Mucosa of descending colon (tissue), 3 donors: ENCODE data around the gene PRDM16. TPM values are rescaled to one million over a fixed set of nuclear protein-coding genes. Genes with fewer than 3 reads are reported as not detected.
"Not testable (repeated sequence)": the region's sequence is repeated elsewhere in the genome, so short reads cannot be mapped to it uniquely, and the experiment has no call there.

Experiments used
- ATAC-seq: fragments of 200-7000 bp; cut with Tn5 transposase; one replicate; pipeline ENCODE4 v1.9.1; 2020; ENCODE audit warnings: mild to moderate bottlenecking, moderate library complexity
- DNase-seq, 3 donors: peaks; one replicate each; pipeline ENCODE4 v3.0.0-alpha.2; 2020
- H3K36me3 ChIP-seq: fragments of 200-600 bp; one replicate; pipeline ENCODE4 v1.8.0; 2021; ENCODE audit warnings: low read depth, mild to moderate bottlenecking
- H3K4me1 ChIP-seq: fragments of 200-600 bp; one replicate; pipeline ENCODE4 v1.8.0; 2021; ENCODE audit warnings: low read depth, mild to moderate bottlenecking
- H3K4me3 ChIP-seq: fragments of 200-600 bp; one replicate; pipeline ENCODE4 v1.8.0; 2021; ENCODE audit warnings: mild to moderate bottlenecking
- H3K9me3 ChIP-seq: fragments of 200-600 bp; one replicate; pipeline ENCODE4 v1.8.0; 2021; ENCODE audit warnings: mild to moderate bottlenecking
- intact Hi-C, 2 donors: fragments of 100-400 bp; cut with DNase I in 1 of 2; cut with micrococcal nuclease in 1 of 2; formaldehyde crosslinking; loops; one replicate each; pipeline versions ENCODE4 v1.11.0 to v1.11.1; 2022; cut with DNase I, micrococcal nuclease
- total RNA-seq, 3 donors: library from RNA; stranded (reverse); fragmentation: NEBNext Ultra II Directional in 2 of 3; extraction: Animal tissue kit (Norgen Biotek cat#: 25700) in 2 of 3; gene quantifications; one replicate each; pipeline versions ENCODE4 v1.2.1 to v1.2.4, GENCODE V29; 2021 to 2023
- TF ChIP-seq, protein P1 (sequence below): fragments of 200-600 bp; IDR thresholded peaks from one replicate; pipeline ENCODE4 v1.8.0; 2022; ENCODE audit warnings: antibody characterized with exemption, mild to moderate bottlenecking
- donor health status: DM: no; HTN: no; CAD: no; lungs with moderate emphysema.
- donor health status: DM: no; HTN: no; CAD: no.
- donor health status: DM: no; HTN: yes; CAD: no.

The PRDM16 gene
- total RNA-seq, 3 donors from 2014 or later, result 1.6 to 2.5 (median 2.4) TPM

DNA sequence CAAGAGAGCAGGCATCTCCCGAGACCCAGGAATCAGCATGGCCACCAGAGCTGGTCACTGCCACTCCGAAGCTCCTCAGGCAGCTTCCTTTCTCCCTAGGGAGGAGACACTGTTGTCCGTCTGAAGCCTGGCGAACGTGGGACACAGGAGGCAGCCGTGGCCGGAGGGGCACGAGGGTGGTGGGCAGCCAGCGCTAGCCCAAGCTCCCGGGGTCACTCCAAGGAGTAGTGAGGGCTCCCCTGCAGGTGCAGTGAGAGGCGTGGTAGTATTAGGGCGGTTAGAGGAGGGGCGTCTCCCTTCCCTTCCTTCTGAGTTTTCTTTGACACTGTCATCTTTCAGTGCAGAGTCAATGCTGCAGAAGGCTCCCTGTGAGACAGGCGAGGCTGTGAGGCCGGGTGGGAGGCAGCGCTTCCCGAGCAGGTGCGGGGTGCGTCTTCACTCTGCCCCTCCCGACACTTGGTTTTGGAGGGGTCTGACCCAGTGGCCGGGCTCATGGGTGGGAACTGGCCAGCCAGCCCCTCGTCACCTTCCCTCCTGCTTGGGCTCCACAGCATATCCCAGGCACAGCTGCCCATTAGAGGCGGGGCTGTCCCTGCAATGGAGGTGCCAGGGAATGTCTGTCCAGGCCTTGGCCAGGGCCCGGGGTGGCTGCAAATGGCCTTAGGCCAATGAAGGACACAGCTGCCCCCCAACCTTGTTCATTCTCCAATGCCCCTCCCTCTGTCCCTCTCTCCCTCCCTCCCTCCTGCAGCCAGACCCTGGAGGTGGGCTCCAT is 213.8 kb downstream of the PRDM16 start:
- ATAC-seq (no peak), DNase-seq (no peak)
- Histone ChIP-seq H3K4me1 (no peaks in the 10 kb centered on the region), H3K36me3 (no peaks in the 10 kb centered on the region), H3K4me3 (no peak overlapping the region), H3K9me3 (no peaks in the 10 kb centered on the region)
- TF ChIP-seq, protein P1, sequence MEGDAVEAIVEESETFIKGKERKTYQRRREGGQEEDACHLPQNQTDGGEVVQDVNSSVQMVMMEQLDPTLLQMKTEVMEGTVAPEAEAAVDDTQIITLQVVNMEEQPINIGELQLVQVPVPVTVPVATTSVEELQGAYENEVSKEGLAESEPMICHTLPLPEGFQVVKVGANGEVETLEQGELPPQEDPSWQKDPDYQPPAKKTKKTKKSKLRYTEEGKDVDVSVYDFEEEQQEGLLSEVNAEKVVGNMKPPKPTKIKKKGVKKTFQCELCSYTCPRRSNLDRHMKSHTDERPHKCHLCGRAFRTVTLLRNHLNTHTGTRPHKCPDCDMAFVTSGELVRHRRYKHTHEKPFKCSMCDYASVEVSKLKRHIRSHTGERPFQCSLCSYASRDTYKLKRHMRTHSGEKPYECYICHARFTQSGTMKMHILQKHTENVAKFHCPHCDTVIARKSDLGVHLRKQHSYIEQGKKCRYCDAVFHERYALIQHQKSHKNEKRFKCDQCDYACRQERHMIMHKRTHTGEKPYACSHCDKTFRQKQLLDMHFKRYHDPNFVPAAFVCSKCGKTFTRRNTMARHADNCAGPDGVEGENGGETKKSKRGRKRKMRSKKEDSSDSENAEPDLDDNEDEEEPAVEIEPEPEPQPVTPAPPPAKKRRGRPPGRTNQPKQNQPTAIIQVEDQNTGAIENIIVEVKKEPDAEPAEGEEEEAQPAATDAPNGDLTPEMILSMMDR, result no peak
- intact Hi-C loops, result no loop called here

DNA sequence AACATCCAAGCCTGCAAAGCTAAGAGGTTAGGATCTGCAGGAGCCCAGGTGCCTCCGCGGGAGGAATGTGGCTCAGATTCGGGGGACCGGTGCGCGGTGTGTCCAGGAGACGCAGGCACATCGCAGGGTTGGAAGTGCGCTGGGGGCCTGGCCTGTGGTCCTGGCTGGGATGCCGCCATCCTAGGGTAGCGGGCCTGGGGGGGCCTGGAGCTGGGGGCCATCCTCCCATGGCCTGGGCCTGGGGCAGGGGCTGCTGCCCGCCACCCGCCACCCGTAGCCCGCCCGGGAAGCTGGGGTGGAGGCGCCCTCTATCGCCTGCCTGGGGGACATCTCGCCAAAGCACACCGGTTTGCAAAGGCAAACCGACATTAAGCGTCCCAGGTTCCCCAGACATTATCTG is 214.8 kb downstream of the PRDM16 start:
- TF ChIP-seq, protein P1, result peak; percentile 45
- H3K9me3 ChIP-seq, result no peaks in the 10 kb centered on the region
- peak in 2 of 3 donors; percentile 35 to 58 for DNase-seq
- no peaks in the 10 kb centered on the region for H3K4me1 ChIP-seq
- H3K4me3 ChIP-seq, result no peak overlapping the region
- peak; percentile 49 for ATAC-seq
- no peaks in the 10 kb centered on the region for H3K36me3 ChIP-seq
- intact Hi-C loops, result no loop called here

DNA sequence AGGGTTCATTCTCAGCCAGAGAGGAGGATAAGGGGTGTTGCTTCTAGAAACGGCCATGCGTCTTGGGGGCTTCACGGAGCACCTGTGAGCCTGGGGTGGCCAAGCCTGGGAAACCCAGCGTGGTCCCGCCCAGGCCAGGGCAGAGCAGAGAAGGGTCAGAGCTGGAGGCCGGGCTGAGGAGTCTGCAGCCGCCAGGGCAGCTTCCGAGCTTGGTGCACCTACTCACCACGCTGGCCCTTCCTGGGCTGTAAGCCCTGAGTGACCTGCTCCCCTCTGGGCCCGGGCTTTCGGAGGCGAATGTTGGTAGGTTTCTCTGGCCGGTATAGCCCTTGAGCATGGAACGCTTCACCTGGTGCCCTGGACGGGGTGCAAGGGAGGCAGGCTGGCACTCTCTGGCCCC is 215.7 kb downstream of the PRDM16 start:
- intact Hi-C loops, result no loop called here

GRCh38 chr1:3285106-3285740 is 216.2 kb downstream of the PRDM16 start:
- DNase-seq, result no peak
- TF ChIP-seq, protein P1, result no peak
- Histone ChIP-seq H3K9me3 (no peaks in the 10 kb centered on the region), H3K36me3 (no peaks in the 10 kb centered on the region), H3K4me1 (no peaks in the 10 kb centered on the region), H3K4me3 (no peak overlapping the region)
- no peak for ATAC-seq
- intact Hi-C loops, result no loop called here

More for the DNA sequence above, 215.7 kb downstream of the PRDM16 start:
- ATAC-seq (no peak), DNase-seq (no peak)
- no peaks in the 10 kb centered on the region for H3K9me3 ChIP-seq
- TF ChIP-seq, protein P1, result no peak
- H3K4me1 ChIP-seq, result no peaks in the 10 kb centered on the region
- H3K4me3 ChIP-seq, result no peak overlapping the region
- H3K36me3 ChIP-seq, result no peaks in the 10 kb centered on the region

DNA sequence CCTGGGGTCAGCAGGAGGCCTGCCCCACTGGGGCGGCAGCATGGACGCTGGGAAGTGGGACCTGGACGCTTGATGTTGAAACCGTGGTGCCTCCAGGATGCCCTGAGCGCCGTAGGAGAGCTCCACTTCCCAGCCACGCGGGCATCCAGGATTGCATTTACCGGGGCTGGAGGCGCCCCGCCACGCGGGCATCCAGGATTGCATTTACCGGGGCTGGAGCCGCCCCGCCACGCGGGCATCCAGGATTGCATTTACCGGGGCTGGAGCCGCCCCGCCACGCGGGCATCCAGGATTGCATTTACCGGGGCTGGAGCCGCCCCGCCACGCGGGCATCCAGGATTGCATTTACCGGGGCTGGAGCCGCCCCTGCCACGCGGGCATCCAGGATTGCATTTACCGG is 218.1 kb downstream of the PRDM16 start:
- H3K4me3 ChIP-seq, H3K4me1 ChIP-seq, H3K36me3 ChIP-seq, ATAC-seq, H3K9me3 ChIP-seq, intact Hi-C loops, DNase-seq: not testable (repeated sequence)

DNA sequence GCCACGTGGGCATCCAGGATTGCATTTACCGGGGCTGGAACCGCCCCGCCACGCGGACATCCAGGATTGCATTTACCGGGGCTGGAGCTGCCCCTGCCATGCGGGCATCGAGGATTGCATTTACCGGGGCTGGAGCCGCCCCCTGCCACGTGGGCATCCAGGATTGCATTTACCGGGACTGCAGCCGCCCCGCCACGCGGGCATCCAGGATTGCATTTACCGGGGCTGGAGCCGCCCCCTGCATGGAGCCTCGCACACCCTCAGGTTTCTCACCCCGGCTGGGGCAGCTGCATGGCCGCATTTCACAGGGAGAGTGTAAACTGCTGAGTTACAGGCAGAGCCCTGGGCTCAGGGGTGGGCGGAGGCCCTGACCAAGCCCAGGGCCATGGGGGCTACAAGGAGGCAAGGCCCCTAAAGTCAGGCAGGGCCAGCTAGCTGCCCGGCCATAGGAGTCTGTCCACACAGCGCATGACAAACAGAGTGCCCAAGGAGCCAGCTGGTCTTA is 218.7 kb downstream of the PRDM16 start:
- no peaks in the 10 kb centered on the region for H3K4me1 ChIP-seq
- intact Hi-C loops, result no loop called here

More for the DNA sequence above, 218.7 kb downstream of the PRDM16 start:
- DNase-seq (no peak), ATAC-seq (no peak)
- Histone ChIP-seq H3K9me3 (no peaks in the 10 kb centered on the region), H3K4me3 (no peak overlapping the region), H3K36me3 (no peaks in the 10 kb centered on the region)
- TF ChIP-seq, protein P1, result no peak
